Hepatocyte (in vitro differentiated cells): ENCODE measurements around the gene FAM153A.
"Not testable (repeated sequence)": the region's sequence is repeated elsewhere in the genome, so short reads cannot be mapped to it uniquely, and the experiment has no call there.

Source experiments
- EZH2 ChIP-seq: fragments of 200-600 bp; sonication (generic); IDR thresholded peaks from 2 replicates; pipeline ENCODE4 v1.6.1; 2016; ENCODE audit warnings: antibody characterized with exemption, mild to moderate bottlenecking, borderline replicate concordance
- TF ChIP-seq, protein P1 (sequence below): fragments of 200-600 bp; sonication (generic); IDR thresholded peaks from 2 replicates; pipeline ENCODE4 v1.5.1; 2016; ENCODE audit warnings: antibody characterized with exemption, mild to moderate bottlenecking; ENCODE audit not compliant: poor library complexity

DNA sequence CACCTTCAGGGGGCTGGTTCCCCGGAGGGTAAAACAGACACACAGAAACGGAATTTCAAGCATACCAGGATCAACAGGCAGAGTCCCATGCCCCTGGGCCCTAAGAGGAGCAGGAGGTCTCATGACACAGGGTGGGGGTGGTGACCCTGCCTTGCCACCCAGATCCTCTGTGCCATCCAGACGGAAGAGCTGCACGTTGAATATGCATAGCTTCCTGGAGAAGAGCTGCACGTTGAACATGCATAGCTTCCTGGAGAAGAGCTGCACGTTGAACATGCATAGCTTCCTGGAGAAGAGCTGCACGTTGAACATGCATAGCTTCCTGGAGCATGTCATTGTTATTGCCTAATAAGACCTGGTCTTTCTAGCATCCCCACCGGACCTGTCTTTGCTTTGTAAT, 59.9 kb downstream of the FAM153A start:
- TF ChIP-seq, protein P1, sequence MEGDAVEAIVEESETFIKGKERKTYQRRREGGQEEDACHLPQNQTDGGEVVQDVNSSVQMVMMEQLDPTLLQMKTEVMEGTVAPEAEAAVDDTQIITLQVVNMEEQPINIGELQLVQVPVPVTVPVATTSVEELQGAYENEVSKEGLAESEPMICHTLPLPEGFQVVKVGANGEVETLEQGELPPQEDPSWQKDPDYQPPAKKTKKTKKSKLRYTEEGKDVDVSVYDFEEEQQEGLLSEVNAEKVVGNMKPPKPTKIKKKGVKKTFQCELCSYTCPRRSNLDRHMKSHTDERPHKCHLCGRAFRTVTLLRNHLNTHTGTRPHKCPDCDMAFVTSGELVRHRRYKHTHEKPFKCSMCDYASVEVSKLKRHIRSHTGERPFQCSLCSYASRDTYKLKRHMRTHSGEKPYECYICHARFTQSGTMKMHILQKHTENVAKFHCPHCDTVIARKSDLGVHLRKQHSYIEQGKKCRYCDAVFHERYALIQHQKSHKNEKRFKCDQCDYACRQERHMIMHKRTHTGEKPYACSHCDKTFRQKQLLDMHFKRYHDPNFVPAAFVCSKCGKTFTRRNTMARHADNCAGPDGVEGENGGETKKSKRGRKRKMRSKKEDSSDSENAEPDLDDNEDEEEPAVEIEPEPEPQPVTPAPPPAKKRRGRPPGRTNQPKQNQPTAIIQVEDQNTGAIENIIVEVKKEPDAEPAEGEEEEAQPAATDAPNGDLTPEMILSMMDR = not testable (repeated sequence)
- not testable (repeated sequence) for TF ChIP-seq EZH2
